ENCODE results near the gene COTL1. TPM values are rescaled to one million over a fixed set of nuclear protein-coding genes. Genes with fewer than 3 reads are reported as not detected.

The COTL1 gene
- total RNA-seq, 4 donors from 2014 or later: 7.9 to 12.9 (median 10.3) TPM

DNA sequence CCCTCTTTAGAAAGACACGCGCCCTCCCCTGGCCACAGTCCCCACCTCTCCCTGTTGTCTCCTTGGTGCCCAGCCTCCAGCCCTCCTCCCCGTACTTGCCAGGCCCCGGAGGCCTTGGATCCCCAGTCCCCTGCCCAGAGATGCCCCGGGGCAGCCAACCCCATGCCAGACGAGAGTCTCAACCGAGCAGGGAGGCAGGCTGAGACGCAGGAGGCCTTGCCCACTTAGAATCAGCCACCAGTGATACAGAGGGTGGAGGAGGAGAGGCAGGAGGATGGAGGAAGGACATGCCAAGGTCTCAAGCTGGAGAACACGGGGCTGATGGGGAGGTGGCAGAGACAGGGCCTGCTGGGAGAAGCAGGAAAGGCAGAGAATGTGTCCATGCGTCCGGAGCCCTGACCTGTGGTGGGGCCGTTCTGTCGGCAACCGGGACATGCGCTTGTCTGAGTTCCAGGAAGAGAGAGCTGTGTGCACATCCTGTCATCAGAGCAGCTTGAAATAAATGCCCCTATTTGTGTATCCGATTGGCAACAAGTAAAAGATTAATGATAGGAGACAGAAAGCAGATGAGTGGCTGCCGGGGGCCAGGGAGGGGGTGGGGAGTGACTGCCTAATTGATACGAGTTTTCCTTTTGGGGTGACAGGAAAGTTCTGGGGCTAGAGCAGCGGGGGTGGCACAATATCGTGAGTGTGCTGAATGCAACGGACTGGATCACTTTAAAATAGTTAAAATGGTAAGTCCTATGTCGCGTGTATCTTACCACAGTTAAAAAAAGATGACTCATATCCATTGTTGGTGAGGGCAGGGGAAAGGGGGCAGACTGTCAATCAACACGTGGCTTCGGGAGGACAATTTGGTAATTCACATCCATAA is 68.7 kb downstream of the COTL1 start:
- Histone ChIP-seq H3K4me1 (no peaks in the 10 kb centered on the region), H3K4me3 (peak overlapping the region; percentile 1), H3K27ac (peak overlapping the region; percentile 51), H3K27me3 (peaks cover 22% of the 10 kb centered on the region), H3K9me3 (no peaks in the 10 kb centered on the region), H3K36me3 (no peaks in the 10 kb centered on the region)
- TF ChIP-seq EP300 (IDR thresholded peaks at IDR 0.05) (no peak), POLR2A (IDR thresholded peaks at IDR 0.05) (no peak), POLR2AphosphoS5 (IDR thresholded peaks at IDR 0.05) (no peak)
- TF ChIP-seq, protein P1, sequence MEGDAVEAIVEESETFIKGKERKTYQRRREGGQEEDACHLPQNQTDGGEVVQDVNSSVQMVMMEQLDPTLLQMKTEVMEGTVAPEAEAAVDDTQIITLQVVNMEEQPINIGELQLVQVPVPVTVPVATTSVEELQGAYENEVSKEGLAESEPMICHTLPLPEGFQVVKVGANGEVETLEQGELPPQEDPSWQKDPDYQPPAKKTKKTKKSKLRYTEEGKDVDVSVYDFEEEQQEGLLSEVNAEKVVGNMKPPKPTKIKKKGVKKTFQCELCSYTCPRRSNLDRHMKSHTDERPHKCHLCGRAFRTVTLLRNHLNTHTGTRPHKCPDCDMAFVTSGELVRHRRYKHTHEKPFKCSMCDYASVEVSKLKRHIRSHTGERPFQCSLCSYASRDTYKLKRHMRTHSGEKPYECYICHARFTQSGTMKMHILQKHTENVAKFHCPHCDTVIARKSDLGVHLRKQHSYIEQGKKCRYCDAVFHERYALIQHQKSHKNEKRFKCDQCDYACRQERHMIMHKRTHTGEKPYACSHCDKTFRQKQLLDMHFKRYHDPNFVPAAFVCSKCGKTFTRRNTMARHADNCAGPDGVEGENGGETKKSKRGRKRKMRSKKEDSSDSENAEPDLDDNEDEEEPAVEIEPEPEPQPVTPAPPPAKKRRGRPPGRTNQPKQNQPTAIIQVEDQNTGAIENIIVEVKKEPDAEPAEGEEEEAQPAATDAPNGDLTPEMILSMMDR (IDR thresholded peaks at IDR 0.05): no peak
- WGBS: 54% methylated on average over 25 of the region's 25 CpGs
- no peak for DNase-seq (ENCODE audit: low spot score in 2 of 2)

- Histone ChIP-seq H3K4me3 (no peak overlapping the region), H3K36me3 (no peaks in the 10 kb centered on the region), H3K27me3 (peaks cover 22% of the 10 kb centered on the region), H3K27ac (peak overlapping the region; percentile 51), H3K4me1 (no peaks in the 10 kb centered on the region), H3K9me3 (no peaks in the 10 kb centered on the region)
- WGBS: 47% methylated on average over 7 of the region's 8 CpGs
- no peak for DNase-seq (ENCODE audit: low spot score in 2 of 2)
- no peak for TF ChIP-seq EP300 (IDR thresholded peaks at IDR 0.05)
- TF ChIP-seq, protein P1 (IDR thresholded peaks at IDR 0.05): no peak
- TF ChIP-seq POLR2A (IDR thresholded peaks at IDR 0.05): no peak
- TF ChIP-seq POLR2AphosphoS5 (IDR thresholded peaks at IDR 0.05): no peak
These were observed 69.4 kb downstream of the COTL1 start for GRCh38 chr16:84548508-84548907.

DNA sequence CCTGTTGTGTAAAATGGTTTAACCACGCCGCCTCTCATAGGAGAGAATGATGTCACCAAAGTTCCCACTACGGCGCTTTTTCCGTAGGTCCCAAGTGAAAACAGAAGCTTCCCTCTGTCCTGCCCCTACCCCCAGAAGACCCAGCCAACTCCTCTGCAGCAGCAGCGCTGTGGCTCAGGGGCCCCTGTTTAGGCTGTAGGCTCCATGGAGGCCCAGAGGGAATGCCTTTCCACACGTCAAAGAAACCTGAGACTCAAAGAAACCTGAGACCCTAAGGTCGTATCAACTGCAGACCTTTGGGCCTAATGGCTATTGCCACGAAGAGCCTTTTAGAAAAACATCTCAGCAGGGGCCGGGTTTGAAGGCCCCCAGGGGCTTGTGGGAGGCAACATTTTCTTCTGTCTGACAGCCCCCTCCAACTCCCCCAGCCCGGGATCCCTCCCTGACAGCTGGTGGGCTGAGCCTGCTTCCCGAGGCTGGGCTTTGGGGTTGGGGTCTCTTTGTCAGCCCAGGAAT is 70.3 kb downstream of the COTL1 start:
- WGBS: 81% methylated on average over 6 of the region's 12 CpGs
- no peak for TF ChIP-seq POLR2A (IDR thresholded peaks at IDR 0.05)
- Histone ChIP-seq H3K4me1 (no peaks in the 10 kb centered on the region), H3K4me3 (no peak overlapping the region), H3K36me3 (no peaks in the 10 kb centered on the region), H3K27me3 (peaks cover 22% of the 10 kb centered on the region), H3K27ac (no peak overlapping the region), H3K9me3 (no peaks in the 10 kb centered on the region)
- no peak for DNase-seq (ENCODE audit: low spot score in 2 of 2)

DNA sequence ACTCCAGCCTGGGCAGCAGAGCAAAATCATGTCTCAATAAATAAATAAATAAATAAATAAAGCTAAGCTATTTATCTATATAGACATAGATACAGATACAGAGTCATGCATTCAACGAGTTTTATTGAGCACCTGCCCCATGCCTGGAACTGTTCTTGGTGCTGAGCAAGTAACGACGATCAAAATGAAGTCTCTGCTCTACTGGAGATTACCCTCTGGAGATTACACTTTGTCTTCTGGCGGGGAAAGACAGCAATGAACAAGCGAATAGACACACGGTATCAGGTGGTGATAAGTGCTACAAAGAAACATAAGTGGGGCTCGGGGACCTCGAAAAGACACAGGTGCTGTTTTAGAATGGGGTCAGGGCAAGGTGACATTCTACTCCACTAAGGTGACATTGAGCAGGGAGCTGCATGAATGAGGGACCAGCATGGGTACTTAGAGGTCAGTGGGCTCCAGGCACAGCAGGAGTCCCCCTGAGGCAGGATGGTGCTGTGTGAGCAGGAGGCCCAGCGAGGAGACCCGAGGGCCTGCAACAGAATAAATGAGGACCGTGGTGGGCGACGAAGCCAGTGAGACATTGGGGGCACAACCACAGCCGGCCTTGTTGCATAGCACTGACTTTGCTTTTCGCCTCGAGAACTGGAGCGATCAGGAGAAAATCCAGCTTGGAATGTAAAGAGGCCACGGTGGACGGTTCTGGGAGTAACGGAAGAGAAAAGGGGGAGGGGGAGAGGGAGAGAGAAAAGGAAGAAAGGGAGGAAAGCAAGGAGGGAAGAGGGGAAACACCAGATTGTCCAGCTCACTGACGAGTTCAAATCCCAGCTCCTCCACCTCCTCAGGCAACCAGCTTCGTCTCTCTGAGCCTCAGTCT is 71.0 kb downstream of the COTL1 start:
- peaks cover 22% of the 10 kb centered on the region for H3K27me3 ChIP-seq
- H3K9me3 ChIP-seq: no peaks in the 10 kb centered on the region
- no peaks in the 10 kb centered on the region for H3K36me3 ChIP-seq
- H3K27ac ChIP-seq: no peak overlapping the region
- no peak for TF ChIP-seq EP300 (IDR thresholded peaks at IDR 0.05)
- TF ChIP-seq, protein P1 (IDR thresholded peaks at IDR 0.05): no peak
- TF ChIP-seq POLR2A (IDR thresholded peaks at IDR 0.05): no peak
- no peak for TF ChIP-seq POLR2AphosphoS5 (IDR thresholded peaks at IDR 0.05)
- H3K4me1 ChIP-seq: no peaks in the 10 kb centered on the region
- WGBS: 84% methylated on average over 22 of the region's 22 CpGs
- no peak overlapping the region for H3K4me3 ChIP-seq
- no peak for DNase-seq (ENCODE audit: low spot score in 2 of 2)

DNA sequence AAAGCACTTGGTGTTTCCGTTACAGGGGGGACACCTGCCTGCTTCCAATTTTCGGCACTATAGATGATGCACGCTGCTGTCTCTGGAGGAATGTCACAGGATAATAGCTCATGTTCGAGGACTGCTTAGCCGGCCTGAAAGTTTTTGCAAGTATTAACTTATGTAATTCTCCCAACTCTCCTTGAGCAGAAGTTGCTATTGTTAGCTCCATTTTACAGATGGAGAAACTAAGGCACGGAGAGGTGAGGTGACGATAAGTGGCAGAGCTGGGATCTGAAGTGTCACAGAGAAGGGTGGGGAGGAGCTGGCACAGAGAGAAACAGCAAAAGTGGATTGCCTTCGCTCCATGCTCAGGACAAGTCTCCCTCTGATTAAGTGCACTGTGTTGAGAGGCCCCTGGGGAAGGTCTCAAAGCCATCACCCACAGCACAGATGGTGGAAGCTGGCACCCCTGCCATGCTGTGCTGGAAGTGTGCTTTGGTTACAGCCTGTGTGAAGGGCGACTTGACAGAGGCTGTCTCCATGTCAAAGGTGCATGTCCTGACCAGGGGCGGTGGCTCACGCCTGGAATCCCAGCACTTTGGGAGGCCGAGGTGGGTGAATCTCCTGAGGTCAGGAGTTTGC is 72.7 kb downstream of the COTL1 start:
- no peaks in the 10 kb centered on the region for H3K36me3 ChIP-seq
- no peak overlapping the region for H3K4me3 ChIP-seq
- TF ChIP-seq POLR2A (IDR thresholded peaks at IDR 0.05) (no peak), EP300 (IDR thresholded peaks at IDR 0.05) (no peak), POLR2AphosphoS5 (IDR thresholded peaks at IDR 0.05) (no peak)
- TF ChIP-seq, protein P1 (IDR thresholded peaks at IDR 0.05): no peak
- WGBS: 51% methylated on average over 8 of the region's 12 CpGs
- peaks cover 22% of the 10 kb centered on the region for H3K27me3 ChIP-seq
- no peaks in the 10 kb centered on the region for H3K9me3 ChIP-seq
- no peak for DNase-seq (ENCODE audit: low spot score in 2 of 2)
- H3K4me1 ChIP-seq: no peaks in the 10 kb centered on the region
- H3K27ac ChIP-seq: no peak overlapping the region
